PC-3 (cell line): Measurements from ENCODE around the gene CYP11A1. TPM values are rescaled to one million over a fixed set of nuclear protein-coding genes. Genes with fewer than 3 reads are reported as not detected.
"Not testable (repeated sequence)": the region's sequence is repeated elsewhere in the genome, so short reads cannot be mapped to it uniquely, and the experiment has no call there.

Experiments
- ATAC-seq: fragments of 200-7000 bp; cut with Tn5 transposase; 2 replicates; pipeline ENCODE4 v1.9.1; 2020; ENCODE audit warnings: mild to moderate bottlenecking, moderate library complexity
- BruUV-seq: library from RNA; stranded (reverse); fragments of 400-500 nt; replicated peaks from 2 replicates; lab custom pipeline; 2021; lab: Mats Ljungman, UMichigan
- CTCF ChIA-PET: fragments of 300-600 bp; sonication (Branson Sonifier 250); formaldehyde crosslinking; loops from one replicate; lab custom pipeline; 2022; ENCODE audit warnings: antibody characterized with exemption; lab: Charles Lee
- POLR2A ChIA-PET: fragments of 300-600 bp; sonication (Branson Sonifier 250); formaldehyde crosslinking; loops from one replicate; lab custom pipeline; 2022; ENCODE audit warnings: antibody characterized with exemption; ENCODE audit not compliant: unreplicated experiment; lab: Charles Lee
- DNase-seq: peaks from one replicate; pipeline ENCODE4 v3.0.0-alpha.2; 2015
- H2AFZ ChIP-seq: fragments of 300-600 bp; sonication (generic); 2 replicates; pipeline ENCODE4 v1.6.0; 2016; ENCODE audit warnings: antibody characterized with exemption, low read length
- H3F3A ChIP-seq: fragments of 300-600 bp; sonication (generic); one replicate; pipeline ENCODE4 v1.6.0; 2017; ENCODE audit warnings: antibody characterized with exemption, low read length, control low read depth, mild to moderate bottlenecking; ENCODE audit not compliant: unreplicated experiment
- H3K27ac ChIP-seq: fragments of 300-600 bp; sonication (generic); 2 replicates; pipeline ENCODE4 v1.5.1; 2016; ENCODE audit warnings: mild to moderate bottlenecking, low read length
- H3K27me3 ChIP-seq: fragments of 300-600 bp; sonication (generic); 2 replicates; pipeline ENCODE4 v1.6.1; 2016; ENCODE audit warnings: low read length, mixed read lengths
- H3K36me3 ChIP-seq: fragments of 300-600 bp; sonication (generic); 2 replicates; pipeline ENCODE4 v1.6.1; 2016; ENCODE audit warnings: low read depth, mixed run types, low read length, mixed read lengths
- H3K4me1 ChIP-seq: fragments of 300-600 bp; sonication (generic); 2 replicates; pipeline ENCODE4 v1.5.1; 2016; ENCODE audit warnings: low read length; ENCODE audit not compliant: insufficient read depth
- H3K4me2 ChIP-seq: fragments of 300-600 bp; sonication (generic); 2 replicates; pipeline ENCODE4 v1.6.0; 2016; ENCODE audit warnings: low read length
- H3K4me3 ChIP-seq: fragments of 300-600 bp; sonication (generic); 2 replicates; pipeline ENCODE4 v1.5.1; 2016; ENCODE audit warnings: mild to moderate bottlenecking, low read length, mixed read lengths
- H3K79me2 ChIP-seq: fragments of 300-600 bp; sonication (generic); 2 replicates; pipeline ENCODE4 v1.6.1; 2017; ENCODE audit warnings: low read length, mixed read lengths
- H3K9ac ChIP-seq: fragments of 300-600 bp; sonication (generic); 2 replicates; pipeline ENCODE4 v1.6.0; 2016; ENCODE audit warnings: mild to moderate bottlenecking, low read length
- H3K9me2 ChIP-seq: fragments of 300-600 bp; sonication (generic); replicated peaks from 2 replicates; pipeline ENCODE4 v1.6.1; 2016; ENCODE audit warnings: mixed run types, low read length, mixed read lengths
- H3K9me3 ChIP-seq: fragments of 300-600 bp; sonication (generic); 2 replicates; pipeline ENCODE4 v1.6.1; 2016; ENCODE audit warnings: low read length, mixed read lengths
- H4K20me1 ChIP-seq: fragments of 300-600 bp; sonication (generic); 2 replicates; pipeline ENCODE4 v1.6.1; 2016; ENCODE audit warnings: low read length, mixed read lengths
- EZH2 ChIP-seq: fragments of 300-600 bp; sonication (generic); IDR thresholded peaks from one replicate; pipeline ENCODE4 v1.6.1; 2017; ENCODE audit warnings: antibody characterized with exemption, mild to moderate bottlenecking, low read length; ENCODE audit not compliant: unreplicated experiment
- EZH2phosphoT487 ChIP-seq: fragments of 300-600 bp; sonication (generic); IDR thresholded peaks from 2 replicates; pipeline ENCODE4 v1.6.1; 2018; ENCODE audit warnings: mild to moderate bottlenecking, antibody characterized with exemption, low read length, borderline replicate concordance
- intact Hi-C: fragments of 100-400 bp; cut with micrococcal nuclease; formaldehyde crosslinking; loops from 2 replicates; pipeline ENCODE4 v1.9.0; 2023
- total RNA-seq: library from RNA; depleted of rRNA; stranded (reverse); fragments of >200 nt; gene quantifications from 2 replicates; pipeline ENCODE4 v1.2.3, GENCODE V29; 2014
- TF ChIP-seq, protein P1 (sequence below): fragments of 300-600 bp; sonication (generic); conservative IDR thresholded peaks from 2 replicates; pipeline ENCODE4 v1.5.1; 2017; ENCODE audit warnings: antibody characterized with exemption, low read depth, mild to moderate bottlenecking, low read length

Gene CYP11A1
- total RNA-seq, 1 experiment from 2014 or later = 0.18 TPM

DNA sequence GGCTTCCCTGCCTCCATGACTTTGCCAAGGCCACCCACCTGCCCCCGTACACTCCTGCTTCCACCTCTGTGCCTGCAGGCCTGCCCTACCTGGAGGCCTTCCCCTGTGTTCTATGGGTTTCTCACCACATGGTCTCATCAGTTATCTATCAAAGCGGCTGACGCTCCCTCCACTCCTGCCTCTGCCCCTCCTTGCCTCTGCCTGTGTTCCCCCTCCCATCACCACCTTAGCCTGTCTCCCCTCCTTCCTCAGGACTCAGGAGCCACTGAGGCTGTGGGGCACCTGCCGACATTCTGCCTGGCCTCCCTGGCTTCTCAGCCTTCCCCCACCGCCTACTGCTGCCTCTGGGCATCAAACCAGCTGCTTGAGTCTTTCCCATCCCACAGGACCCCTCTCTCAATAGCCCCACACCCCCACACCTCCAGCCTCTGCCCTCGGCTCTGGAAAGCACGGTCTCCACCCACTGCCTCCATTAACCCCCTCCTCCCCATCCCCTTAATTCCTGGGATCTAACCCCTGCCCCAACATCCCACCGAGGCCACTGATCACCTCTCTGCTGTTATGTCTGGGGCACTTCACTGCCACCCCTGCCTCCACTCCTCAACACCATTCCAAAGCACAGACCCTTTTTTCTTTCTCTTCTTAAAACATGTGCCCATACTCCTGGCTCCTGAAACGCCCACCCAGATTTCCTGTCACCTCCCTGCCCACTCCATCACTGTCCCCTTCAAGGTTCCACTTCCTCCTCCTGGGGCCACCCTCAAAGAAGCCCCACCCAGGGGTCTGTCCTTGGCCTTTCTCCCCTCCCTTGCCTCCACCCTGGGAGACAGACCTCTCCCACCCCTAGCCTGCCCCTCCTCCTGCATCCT, 24.4 kb upstream of the CYP11A1 start:
- Histone ChIP-seq H3K4me2 (no peak overlapping the region), H3K27ac (no peak overlapping the region), H3K4me3 (no peak overlapping the region), H3K9me3 (no peaks in the 10 kb centered on the region), H3K9me2 (no peaks in the 10 kb centered on the region), H3F3A (no peaks in the 10 kb centered on the region), H3K79me2 (peaks cover 5% of the 10 kb centered on the region), H4K20me1 (no peaks in the 10 kb centered on the region), H2AFZ (no peak overlapping the region), H3K36me3 (no peaks in the 10 kb centered on the region), H3K27me3 (no peaks in the 10 kb centered on the region), H3K9ac (no peak overlapping the region), H3K4me1 (peaks cover 27% of the 10 kb centered on the region)
- no peak for DNase-seq
- BruUV-seq = no TSS peak
- no peak for ATAC-seq
- intact Hi-C loops = no loop called here
- TF ChIP-seq EZH2phosphoT487 (no peak), EZH2 (no peak)
- TF ChIP-seq, protein P1, sequence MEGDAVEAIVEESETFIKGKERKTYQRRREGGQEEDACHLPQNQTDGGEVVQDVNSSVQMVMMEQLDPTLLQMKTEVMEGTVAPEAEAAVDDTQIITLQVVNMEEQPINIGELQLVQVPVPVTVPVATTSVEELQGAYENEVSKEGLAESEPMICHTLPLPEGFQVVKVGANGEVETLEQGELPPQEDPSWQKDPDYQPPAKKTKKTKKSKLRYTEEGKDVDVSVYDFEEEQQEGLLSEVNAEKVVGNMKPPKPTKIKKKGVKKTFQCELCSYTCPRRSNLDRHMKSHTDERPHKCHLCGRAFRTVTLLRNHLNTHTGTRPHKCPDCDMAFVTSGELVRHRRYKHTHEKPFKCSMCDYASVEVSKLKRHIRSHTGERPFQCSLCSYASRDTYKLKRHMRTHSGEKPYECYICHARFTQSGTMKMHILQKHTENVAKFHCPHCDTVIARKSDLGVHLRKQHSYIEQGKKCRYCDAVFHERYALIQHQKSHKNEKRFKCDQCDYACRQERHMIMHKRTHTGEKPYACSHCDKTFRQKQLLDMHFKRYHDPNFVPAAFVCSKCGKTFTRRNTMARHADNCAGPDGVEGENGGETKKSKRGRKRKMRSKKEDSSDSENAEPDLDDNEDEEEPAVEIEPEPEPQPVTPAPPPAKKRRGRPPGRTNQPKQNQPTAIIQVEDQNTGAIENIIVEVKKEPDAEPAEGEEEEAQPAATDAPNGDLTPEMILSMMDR = no peak
- ChIA-PET POLR2A (no interaction called here), CTCF (no interaction called here)

DNA sequence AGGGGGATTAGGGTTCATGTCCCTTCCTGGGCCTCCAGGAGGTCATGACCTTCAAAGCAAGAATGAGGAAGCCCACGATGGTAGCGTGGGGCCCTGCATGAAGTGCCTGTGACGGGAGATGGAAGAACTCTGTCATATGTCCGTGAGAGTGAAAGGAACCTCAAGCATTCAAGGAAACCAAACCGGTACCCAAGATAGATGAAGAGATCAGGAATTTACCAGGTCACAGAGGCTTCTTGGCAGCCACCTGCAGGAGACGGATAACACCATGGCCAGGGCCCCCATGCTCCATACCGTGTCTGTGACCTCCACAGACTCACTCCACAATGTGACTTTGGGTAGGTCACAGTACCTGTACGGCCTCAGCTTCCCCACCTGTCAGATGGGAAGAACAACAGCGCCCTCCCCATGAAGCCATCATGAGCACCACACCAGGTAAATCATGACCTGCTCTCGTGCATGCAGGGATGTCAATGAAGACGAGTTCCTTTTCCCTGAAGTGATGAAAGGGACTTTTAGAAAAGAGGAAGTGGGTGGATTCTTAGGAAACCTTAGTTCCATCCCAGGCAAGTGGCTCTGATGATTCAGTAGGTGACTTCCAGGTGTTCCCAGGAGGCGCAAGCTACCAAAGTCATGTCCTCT, 23.3 kb upstream of the CYP11A1 start:
- CTCF ChIA-PET = no interaction called here
- DNase-seq (no peak), ATAC-seq (no peak)
- Histone ChIP-seq H3K9me3 (no peaks in the 10 kb centered on the region), H3K9me2 (no peaks in the 10 kb centered on the region), H3K36me3 (no peaks in the 10 kb centered on the region), H3K27ac (no peak overlapping the region), H3F3A (no peaks in the 10 kb centered on the region), H3K4me2 (no peak overlapping the region), H2AFZ (no peak overlapping the region), H3K27me3 (no peaks in the 10 kb centered on the region), H3K4me3 (no peak overlapping the region), H3K9ac (no peak overlapping the region), H3K4me1 (peaks cover 24% of the 10 kb centered on the region), H4K20me1 (no peaks in the 10 kb centered on the region), H3K79me2 (no peaks in the 10 kb centered on the region; the same call in 1 of the 2 replicates)
- POLR2A ChIA-PET = no interaction called here
- intact Hi-C loops = no loop called here
- no TSS peak for BruUV-seq
- TF ChIP-seq, protein P1 = no peak
- no peak for TF ChIP-seq EZH2phosphoT487
- TF ChIP-seq EZH2 = no peak

DNA sequence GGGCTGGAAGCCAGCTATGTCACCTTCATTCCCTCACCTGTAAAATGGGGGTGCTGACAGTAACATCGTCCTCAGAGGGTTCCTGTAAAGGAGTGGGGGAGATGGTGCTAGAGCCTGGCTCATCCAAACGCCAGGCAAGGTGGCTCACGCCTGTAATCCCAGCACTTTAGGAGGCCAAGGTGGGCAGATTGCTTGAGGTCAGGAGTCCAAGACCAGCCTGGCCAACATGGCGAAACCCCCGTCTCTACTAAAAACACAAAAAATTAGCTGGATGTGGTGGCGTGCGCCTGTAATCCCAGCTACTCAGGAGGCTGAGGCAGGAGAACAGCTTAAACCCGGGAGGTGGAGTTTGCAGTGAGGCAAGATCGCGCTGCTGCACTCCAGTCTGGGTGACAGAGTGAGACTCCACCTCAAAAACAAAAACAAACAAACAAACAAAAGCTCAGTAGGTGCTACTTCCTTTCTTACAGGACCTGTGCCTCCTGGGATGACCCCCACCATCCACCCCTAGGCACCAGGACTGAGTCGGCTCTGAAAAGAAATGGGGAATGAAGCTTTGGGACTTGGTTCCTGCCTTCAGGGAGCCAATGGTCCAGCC, 22.7 kb upstream of the CYP11A1 start:
- BruUV-seq, H3K27ac ChIP-seq, POLR2A ChIA-PET, H3K9ac ChIP-seq, H3F3A ChIP-seq, H4K20me1 ChIP-seq, H3K36me3 ChIP-seq, H3K9me2 ChIP-seq, H3K9me3 ChIP-seq, DNase-seq, H3K27me3 ChIP-seq, H3K4me3 ChIP-seq, CTCF ChIA-PET, H3K4me2 ChIP-seq, H3K79me2 ChIP-seq, H2AFZ ChIP-seq, ATAC-seq, intact Hi-C loops: not testable (repeated sequence)
- peaks cover 24% of the 10 kb centered on the region for H3K4me1 ChIP-seq
